Measurements from ENCODE around the gene UTS2.

The UTS2 gene

DNA sequence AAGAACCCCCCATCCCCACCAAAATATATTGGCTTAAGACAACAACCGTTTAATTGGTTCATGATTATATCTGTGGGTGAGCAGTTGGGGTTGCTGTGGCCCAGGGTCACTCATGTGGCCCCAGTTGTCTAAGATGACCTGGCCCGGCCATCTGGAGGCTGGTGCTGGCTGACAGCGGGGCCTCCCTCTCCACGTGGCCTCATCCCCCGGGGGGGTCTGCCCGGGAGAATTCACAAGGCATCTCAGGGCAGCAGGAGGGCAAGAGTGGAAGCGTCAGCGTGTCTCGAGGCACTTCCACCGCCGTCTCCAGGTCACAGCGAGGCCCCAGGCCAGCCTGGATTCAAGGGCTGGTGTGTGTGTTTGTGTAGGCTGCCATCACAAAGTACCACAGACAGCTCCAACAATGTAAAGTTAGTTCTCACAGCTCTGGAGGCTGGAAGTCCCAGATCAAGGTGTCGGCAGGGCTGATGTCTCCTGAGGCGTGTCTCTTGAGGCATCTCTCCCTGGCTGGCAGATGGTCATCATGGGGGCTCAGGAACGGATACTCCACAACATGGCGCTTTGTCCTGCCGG lies 11.0 kb upstream of the UTS2 start:
- no peak for DNase-seq (ENCODE audit: low read depth)

DNA sequence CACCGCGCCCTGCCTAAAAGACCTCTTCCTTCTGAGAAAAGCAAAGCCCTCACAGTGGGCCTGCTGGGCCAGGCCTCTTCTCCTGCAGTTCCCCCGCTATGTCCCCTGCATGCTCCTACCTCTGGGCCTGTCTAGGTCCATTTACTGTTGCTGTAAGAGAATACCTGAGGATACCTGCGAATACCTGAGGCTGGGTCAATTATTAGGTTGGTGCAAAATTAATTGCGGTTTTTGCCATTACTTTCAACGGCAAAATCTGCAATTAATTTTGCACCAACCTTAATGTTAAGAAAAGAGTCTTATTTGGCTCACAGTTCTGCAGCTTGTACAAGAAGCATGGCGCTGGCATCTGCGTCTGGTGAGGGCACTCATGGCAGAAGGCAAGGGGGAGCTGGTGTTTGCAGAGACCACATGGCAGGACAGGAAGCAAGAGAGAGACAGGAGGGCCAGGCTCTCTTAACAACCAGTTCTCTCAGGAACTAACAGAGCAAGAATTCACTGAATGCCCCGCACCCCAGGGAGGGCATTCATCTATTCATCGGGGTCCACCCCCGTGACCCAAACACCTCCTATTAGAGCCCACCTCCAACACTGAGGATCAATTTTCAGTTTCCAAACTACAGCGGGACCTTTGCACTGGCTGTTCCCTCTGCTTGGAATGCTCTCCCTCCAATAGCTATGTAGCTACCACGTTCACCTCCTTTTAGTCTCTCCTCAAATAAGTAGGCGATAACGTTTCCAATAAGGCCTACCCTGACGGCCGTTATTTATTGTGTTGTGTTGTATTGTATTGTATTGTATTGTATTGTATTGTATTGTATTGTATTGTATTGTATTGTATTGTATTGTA lies 9.6 kb upstream of the UTS2 start:
- no peak for DNase-seq (ENCODE audit: low read depth)

- DNase-seq (ENCODE audit: low read depth): no peak
Measured at GRCh38 chr1:7861452-7861851, 8.6 kb upstream of the UTS2 start.

GRCh38 chr1:7860130-7860529 lies 7.3 kb upstream of the UTS2 start:
- no peak for DNase-seq (ENCODE audit: low read depth)

DNA sequence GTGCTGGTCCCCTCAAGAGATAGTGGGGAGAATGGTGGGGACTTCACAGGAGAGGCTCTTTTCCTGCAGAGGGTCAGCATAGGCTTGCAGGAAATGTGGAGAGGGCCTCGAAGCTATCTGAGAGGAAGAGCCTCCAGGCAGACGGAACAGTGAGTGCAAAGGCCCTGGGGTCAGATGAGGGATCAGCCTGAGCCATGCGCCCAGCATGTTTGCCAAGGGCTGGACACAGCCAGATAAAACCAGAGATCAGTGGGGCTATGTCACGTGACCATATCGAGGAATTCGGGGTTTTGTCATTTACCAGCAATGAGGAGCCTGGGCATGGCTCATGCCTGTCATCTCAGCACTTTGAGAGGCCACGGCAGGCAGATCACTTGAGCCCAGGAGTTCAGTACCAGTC lies 6.5 kb upstream of the UTS2 start:
- DNase-seq (ENCODE audit: low read depth): no peak

DNA sequence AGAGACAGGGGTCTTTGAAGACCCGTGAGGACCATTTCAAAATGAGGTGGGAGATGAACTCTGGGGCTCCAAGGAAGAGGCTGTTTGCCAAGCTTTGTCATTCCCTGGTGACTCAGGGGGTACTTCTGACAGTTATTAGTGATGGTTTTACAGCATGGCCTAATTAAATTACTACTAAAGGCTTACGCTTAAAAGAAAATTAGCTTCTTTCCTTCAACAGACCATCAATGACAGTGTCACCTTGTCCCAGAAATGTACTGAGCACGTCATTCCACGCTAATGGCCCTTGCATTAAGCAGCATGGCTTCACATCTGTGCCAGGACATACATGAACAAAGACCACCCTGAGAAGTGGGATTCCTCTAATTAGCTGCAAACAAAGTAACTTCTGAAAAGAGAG lies 5.1 kb upstream of the UTS2 start:
- DNase-seq (ENCODE audit: low read depth): no peak

- DNase-seq (ENCODE audit: low read depth): no peak
Measured at GRCh38 chr1:7857000-7857399, 4.1 kb upstream of the UTS2 start.

DNA sequence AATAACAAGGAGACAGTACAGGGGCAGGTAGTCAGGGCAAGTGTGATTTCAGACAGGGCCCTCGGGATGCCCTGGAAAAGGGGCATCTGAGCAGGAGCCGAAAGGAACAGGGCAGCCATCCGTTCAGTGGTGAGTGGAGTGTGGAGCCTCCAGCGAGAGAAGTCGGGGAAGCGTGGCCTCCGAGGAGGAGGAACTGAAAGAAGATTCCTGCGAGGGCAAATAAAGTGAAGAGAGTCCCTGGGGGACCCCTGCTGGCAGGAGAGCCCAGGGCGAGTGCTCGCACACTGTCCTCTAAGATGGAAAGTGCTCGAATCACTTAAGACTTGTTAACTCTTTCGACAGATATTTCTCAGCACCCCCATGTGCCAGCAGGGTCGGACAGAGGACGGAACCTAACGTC lies 3.5 kb upstream of the UTS2 start:
- DNase-seq (ENCODE audit: low read depth): peak; percentile 17

- no peak for DNase-seq (ENCODE audit: low read depth)
Measured at GRCh38 chr1:7853684-7854026, 790 bp upstream of the UTS2 start.

DNA sequence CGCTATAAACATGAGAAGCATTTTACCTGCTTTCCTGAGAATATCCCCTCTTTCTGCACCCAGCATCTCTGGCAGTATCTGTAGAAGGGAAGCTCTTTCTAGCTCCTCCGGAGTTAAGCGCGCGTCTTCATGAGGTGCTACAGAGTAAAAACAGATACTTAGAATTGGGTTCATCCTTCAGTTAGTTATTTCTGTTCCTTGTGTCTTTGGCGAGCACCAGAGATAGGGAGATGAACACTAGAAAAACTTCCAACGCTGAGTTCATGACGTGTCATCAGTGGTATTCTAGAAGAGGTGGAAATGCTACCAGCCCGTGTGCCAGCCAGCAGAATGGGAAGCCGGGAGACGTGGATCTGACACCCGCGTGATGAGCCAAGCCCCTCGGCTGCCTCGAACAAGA lies 2.1 kb downstream of the UTS2 start:
- no peak for DNase-seq (ENCODE audit: low read depth)

- peak; percentile 83 for DNase-seq (ENCODE audit: low read depth)
Measured at GRCh38 chr1:7847599-7847998, 5.3 kb downstream of the UTS2 start.

- DNase-seq (ENCODE audit: low read depth): no peak
Measured at GRCh38 chr1:7846656-7847055, 6.2 kb downstream of the UTS2 start.

DNA sequence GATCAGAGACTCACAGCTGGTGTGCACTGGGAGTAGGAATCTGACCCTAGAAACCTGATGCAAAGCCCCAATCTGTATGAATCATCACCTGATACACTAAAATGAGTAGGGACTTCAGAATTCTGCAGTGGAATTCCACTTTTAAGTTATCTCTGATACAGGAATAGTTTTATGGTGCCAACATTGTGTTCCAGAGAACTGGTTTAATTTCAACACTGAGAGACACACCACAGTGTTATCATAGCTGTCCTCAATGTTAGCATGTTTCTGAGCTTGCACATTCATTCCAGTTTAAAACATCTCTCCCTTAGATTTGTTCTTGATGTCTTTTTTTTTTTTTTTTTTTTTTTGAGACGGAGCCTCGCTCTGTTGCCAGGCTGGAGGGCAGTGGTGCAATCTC lies 7.1 kb downstream of the UTS2 start:
- peak; percentile 93 for DNase-seq (ENCODE audit: low read depth)

DNA sequence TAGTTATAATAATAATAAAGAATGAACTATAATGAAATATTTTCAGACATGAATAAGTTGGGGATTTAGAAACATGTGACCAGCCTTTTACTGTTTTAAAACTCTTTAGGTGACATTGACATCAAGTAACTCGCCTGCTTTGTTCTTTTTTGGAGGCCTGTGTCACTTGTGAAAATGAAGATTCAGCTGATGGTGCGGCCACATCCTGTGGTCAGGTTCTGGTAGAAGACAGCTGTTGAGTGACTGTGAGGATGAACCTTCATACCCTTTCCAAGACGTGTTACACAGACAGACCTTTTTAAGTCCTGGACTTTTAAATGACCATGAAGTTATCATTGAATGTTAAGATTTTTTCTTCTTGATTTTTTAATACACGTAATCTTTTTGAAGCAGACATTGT lies 10.3 kb downstream of the UTS2 start:
- DNase-seq (ENCODE audit: low read depth): no peak

- DNase-seq (ENCODE audit: low read depth): no peak
Measured at GRCh38 chr1:7839526-7839925, 13.3 kb downstream of the UTS2 start.

DNA sequence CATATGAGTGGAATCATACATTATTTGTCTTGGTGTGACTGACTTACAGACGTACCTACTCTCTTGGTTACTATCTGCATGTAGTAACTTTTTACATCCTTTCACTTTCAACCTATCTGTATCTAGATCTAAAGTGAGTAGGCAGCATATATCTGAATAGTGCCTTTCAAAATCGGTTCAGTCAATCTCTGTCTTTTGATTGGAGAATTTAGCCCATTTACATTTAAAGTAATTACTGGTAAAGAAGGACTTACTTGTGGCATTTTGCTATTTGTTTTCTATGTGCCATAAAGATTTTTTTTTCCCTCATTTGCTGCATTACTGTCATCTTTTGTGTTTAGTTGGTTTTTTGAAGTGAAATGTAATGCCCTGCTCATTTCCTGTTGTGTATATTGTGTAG lies 14.2 kb downstream of the UTS2 start:
- no peak for DNase-seq (ENCODE audit: low read depth)

DNA sequence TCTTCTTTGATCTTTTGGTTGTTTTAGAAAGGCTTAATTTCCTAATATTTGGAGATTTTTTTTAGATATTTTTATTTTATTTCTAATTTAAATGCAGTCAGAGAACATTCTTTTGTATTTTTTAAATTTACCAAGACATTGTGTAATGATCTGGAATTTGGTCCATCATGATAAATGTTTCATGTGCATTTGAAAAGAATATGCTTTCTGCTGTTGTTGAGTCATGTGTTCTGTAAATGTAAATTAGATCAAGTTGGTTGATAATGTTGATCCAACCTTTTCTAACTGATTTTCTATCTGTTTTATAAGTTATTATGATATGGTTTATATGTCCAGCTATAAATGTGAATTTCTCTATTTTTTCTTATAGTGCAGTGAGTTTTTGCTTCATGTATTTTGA lies 19.8 kb downstream of the UTS2 start:
- peak; percentile 21 for DNase-seq (ENCODE audit: low read depth)

- peak; percentile 48 for DNase-seq (ENCODE audit: low read depth)
Measured at GRCh38 chr1:7831458-7831857, 21.4 kb downstream of the UTS2 start.

- peak; percentile 33 for DNase-seq (ENCODE audit: low read depth)
Measured at GRCh38 chr1:7827126-7827955, 25.5 kb downstream of the UTS2 start.

DNA sequence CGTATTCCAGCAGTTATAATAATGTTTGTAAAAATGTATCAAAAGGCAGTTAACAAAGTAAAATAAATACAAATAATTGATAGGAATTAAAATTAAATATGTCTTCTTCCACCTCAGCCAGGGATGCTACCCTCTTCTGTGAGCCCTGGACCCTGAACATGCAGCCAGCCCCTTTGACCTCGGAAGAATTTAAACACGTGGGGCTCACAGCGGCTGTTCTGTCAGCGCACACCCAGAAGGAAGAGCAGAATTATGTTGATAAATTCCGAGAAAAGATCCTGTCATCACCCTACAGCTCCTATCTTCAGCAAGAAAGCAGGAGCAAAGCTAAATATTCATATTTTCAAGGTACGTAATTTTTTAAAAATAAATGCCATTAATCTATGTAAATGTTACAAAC lies 26.5 kb downstream of the UTS2 start:
- no peak for DNase-seq (ENCODE audit: low read depth)

GRCh38 chr1:7824701-7825100 lies 28.2 kb downstream of the UTS2 start:
- DNase-seq (ENCODE audit: low read depth): no peak

- no peak for DNase-seq (ENCODE audit: low read depth)
Measured at GRCh38 chr1:7821282-7821681, 31.6 kb downstream of the UTS2 start.

DNA sequence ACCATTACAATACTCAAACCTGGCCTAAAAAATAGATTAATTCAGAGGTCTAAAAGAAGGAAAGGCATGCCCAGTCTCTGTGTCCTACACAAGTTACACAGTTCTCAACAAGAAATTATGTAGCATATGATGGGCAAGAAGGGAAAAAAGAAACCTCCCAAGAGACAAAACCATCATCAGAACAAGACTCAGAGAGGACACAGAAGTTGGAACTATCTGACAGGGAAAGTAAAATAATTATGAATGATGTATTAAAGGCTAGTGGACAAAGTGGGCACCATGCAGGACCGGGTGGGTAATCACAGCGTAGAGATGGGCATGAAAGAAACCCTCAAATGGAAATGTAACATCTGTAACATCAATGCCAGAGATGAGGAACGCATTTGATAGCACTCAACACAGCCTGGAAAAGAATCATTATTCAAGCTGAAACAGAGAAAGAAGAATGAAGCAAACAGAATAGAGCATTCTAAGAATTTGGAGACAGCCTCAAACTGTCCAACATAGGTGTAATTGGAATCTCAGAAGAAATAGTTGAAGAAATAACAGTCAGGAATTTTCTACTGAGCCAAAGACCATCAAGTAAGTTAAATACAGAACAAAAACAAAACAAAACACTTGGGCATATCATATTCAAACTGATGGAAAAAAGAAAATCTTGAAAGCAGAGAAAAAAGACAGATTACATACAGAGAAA lies 39.0 kb downstream of the UTS2 start:
- DNase-seq (ENCODE audit: low read depth): no peak
